ENCODE measurements around the gene ADORA1.

ADORA1 gene

GRCh38 chr1:203213126-203213525, 85.6 kb downstream of the ADORA1 start:
- TF ChIP-seq, protein P1, sequence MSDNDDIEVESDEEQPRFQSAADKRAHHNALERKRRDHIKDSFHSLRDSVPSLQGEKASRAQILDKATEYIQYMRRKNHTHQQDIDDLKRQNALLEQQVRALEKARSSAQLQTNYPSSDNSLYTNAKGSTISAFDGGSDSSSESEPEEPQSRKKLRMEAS (IDR thresholded peaks at IDR 0.05) = no peak
- TF ChIP-seq YY1 (IDR thresholded peaks at IDR 0.05; ENCODE audit: low read depth) (no peak), TCF12 (IDR thresholded peaks at IDR 0.05; ENCODE audit: low read depth) (no peak), CREB1 (IDR thresholded peaks at IDR 0.05; ENCODE audit: low read depth) (no peak)

DNA sequence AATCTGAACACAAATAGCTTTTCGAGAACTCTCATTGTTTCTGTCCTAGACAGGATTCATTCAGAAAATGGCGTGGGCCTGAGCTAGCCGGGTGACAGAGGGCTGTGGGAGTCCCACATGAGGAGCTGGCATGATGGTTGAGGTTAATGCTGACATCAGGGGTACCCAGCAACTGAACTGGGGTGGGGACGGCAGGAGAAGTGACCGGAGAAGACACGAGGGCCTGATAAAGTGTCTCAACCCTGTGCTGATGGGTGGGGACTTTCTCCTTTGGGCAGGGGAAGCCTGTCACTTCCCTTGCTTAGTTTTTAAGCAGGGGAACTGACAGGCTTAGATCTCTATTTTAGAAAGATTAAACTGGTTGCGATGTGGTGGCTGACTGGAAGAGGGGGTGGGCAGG, 87.3 kb downstream of the ADORA1 start:
- TF ChIP-seq RAD21 (IDR thresholded peaks at IDR 0.05; ENCODE audit: low read depth) (no peak), CEBPB (IDR thresholded peaks at IDR 0.05) (no peak), TEAD4 (IDR thresholded peaks at IDR 0.05) (no peak), REST (IDR thresholded peaks at IDR 0.05; ENCODE audit: low read depth) (no peak), FOXM1 (IDR thresholded peaks at IDR 0.05; ENCODE audit: borderline replicate concordance, low read depth) (no peak), TAF1 (IDR thresholded peaks at IDR 0.05; ENCODE audit: low read depth) (no peak), EP300 (IDR thresholded peaks at IDR 0.05; ENCODE audit: borderline replicate concordance) (no peak)
- TF ChIP-seq, protein P2, sequence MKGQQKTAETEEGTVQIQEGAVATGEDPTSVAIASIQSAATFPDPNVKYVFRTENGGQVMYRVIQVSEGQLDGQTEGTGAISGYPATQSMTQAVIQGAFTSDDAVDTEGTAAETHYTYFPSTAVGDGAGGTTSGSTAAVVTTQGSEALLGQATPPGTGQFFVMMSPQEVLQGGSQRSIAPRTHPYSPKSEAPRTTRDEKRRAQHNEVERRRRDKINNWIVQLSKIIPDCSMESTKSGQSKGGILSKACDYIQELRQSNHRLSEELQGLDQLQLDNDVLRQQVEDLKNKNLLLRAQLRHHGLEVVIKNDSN (IDR thresholded peaks at IDR 0.05) = no peak

DNA sequence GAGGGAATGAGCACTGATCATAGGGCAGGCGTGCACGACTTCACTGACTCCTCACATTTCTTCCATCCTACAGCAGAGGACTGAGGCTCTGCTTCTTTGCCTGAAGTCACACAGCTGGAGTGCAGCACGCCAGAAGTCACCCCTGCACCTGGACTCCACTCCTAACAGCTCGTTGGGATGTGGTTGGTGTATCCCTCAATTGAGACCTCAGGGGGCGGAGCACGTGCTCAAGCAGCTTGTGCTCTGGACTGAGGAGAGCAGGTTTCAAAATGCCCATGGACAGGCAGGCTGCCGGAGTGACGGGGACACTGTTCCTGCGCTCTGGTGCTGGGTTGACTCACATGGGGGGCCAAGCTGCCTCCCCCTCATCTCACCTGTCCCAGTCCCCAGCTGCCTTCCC, 88.0 kb downstream of the ADORA1 start:
- no peak for TF ChIP-seq EP300 (IDR thresholded peaks at IDR 0.05; ENCODE audit: borderline replicate concordance)
- TF ChIP-seq, protein P1 (IDR thresholded peaks at IDR 0.05) = no peak
- TF ChIP-seq CREB1 (IDR thresholded peaks at IDR 0.05; ENCODE audit: low read depth) = no peak
- TF ChIP-seq EGR1 (IDR thresholded peaks at IDR 0.05) = no peak
- no peak for TF ChIP-seq RAD21 (IDR thresholded peaks at IDR 0.05; ENCODE audit: low read depth)

DNA sequence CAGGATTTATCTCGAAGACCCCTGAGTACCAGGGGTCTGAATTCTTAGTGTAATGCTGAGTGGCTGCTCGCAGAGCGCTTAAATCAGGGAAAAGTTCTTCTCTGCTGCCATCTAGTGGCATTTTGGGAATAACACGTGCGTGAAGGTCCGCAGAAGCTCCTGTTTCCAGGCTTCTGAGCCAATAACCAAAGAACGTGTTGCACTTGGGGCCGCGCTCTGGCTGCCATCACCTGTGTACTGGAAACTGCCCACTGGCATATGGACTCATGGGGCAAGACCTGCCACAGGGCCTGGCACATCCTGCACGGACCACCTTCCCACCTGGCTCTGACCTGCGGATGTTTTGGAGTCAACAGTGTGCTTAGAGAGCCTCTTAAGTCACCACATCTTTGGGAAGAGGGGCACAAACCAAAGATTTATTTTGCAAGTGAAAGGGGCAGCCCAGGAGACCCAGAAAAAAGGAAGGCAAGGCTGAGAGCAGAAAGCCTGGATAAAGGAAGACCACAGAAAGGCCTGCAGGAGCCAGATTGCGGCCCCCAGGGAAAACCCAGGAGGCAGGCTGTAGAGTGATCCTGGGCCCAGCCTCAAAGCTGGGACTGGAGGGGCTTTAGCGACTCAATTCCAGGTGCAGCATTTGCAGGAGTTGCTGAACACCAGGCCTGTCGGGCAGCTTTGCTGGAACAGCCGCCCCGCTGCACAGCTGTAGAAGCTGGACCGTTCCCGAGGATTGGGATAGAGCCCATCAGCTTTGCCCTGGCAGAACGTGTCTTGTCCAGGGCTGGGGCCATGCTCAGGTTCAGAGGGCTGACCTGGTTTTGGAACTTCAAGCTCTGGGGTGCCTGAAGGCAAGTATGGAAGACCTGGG, 89.0 kb downstream of the ADORA1 start:
- TF ChIP-seq TEAD4 (IDR thresholded peaks at IDR 0.05) (no peak), CREB1 (IDR thresholded peaks at IDR 0.05; ENCODE audit: low read depth) (no peak), CEBPB (IDR thresholded peaks at IDR 0.05) (no peak), EP300 (IDR thresholded peaks at IDR 0.05; ENCODE audit: borderline replicate concordance) (no peak), REST (IDR thresholded peaks at IDR 0.05; ENCODE audit: low read depth) (no peak), FOXM1 (IDR thresholded peaks at IDR 0.05; ENCODE audit: borderline replicate concordance, low read depth) (no peak), TAF1 (IDR thresholded peaks at IDR 0.05; ENCODE audit: low read depth) (no peak), NFIC (IDR thresholded peaks at IDR 0.05) (no peak), EGR1 (IDR thresholded peaks at IDR 0.05) (no peak), ZBTB7A (IDR thresholded peaks at IDR 0.05; ENCODE audit: low read depth) (no peak), RAD21 (IDR thresholded peaks at IDR 0.05; ENCODE audit: low read depth) (peak; percentile 95), TCF12 (IDR thresholded peaks at IDR 0.05; ENCODE audit: low read depth) (no peak), YY1 (IDR thresholded peaks at IDR 0.05; ENCODE audit: low read depth) (no peak)
- TF ChIP-seq, protein P2 (IDR thresholded peaks at IDR 0.05) = no peak
- TF ChIP-seq, protein P1 (IDR thresholded peaks at IDR 0.05) = peak; percentile 74

All from Ishikawa (cell line).